ENCODE results near the gene LSM4. TPM values are rescaled to one million over a fixed set of nuclear protein-coding genes. Genes with fewer than 3 reads are reported as not detected.

The LSM4 gene
- total and polyA plus RNA-seq, 10 donors: 55.8 to 192 (median 80.2) TPM

- WGBS, 5 donors: 1 to 3% (median 2%) methylated on average over 7 of the region's 7 CpGs
- Histone ChIP-seq H3K36me3 (peaks cover 0 to 5% (median 0%) of the 10 kb centered on the region in 6 donors), H3K27ac (peak overlapping the region; percentile 87 to 96 (median 94)), H3K4me1 (peaks cover 59 to 70% (median 67%) of the 10 kb centered on the region in 6 donors), H3K27me3 (replicated peaks in 1 of 7) (no peaks in the 10 kb centered on the region), H3K9me3 (no peaks in the 10 kb centered on the region), H3K4me3 (peak overlapping the region; percentile 67 to 90 (median 74))
- intact Hi-C loops (cut with DNase I; ENCODE audit: low total_unique reads): no loop called here
- TF ChIP-seq CTCF (IDR thresholded peaks at IDR 0.05 in 8 of 11, conservative IDR thresholded peaks at IDR 0.05 in 3 of 11) (peak in 1 of 11 experiments; percentile 17), POLR2AphosphoS5 (IDR thresholded peaks at IDR 0.05) (no peak)
- DNase-seq: no peak
Observed at GRCh38 chr19:18322318-18322758, 538 bp downstream of the LSM4 start.

- DNase-seq: no peak
- Histone ChIP-seq H3K27me3 (replicated peaks in 1 of 7) (no peaks in the 10 kb centered on the region), H3K9me3 (no peaks in the 10 kb centered on the region), H3K36me3 (peaks cover 0 to 5% (median 0%) of the 10 kb centered on the region in 6 donors), H3K4me1 (peaks cover 59 to 76% (median 70%) of the 10 kb centered on the region in 6 donors), H3K4me3 (peak overlapping the region in 6 of 8 donors; percentile 67 to 90 (median 74)), H3K27ac (peak overlapping the region; percentile 87 to 96 (median 94))
- intact Hi-C loops (cut with DNase I; ENCODE audit: low total_unique reads): no loop called here
- TF ChIP-seq CTCF (IDR thresholded peaks at IDR 0.05 in 8 of 11, conservative IDR thresholded peaks at IDR 0.05 in 3 of 11) (no peak), POLR2A (IDR thresholded peaks at IDR 0.05) (no peak), POLR2AphosphoS5 (IDR thresholded peaks at IDR 0.05) (no peak)
- 10 to 12% (median 11%) methylated on average over 9 of the region's 9 CpGs for WGBS, 5 donors
Observed at GRCh38 chr19:18321734-18322102, 1.2 kb downstream of the LSM4 start.

GRCh38 chr19:18320865-18321733, 1.8 kb downstream of the LSM4 start:
- Histone ChIP-seq H3K27me3 (replicated peaks in 1 of 7) (no peaks in the 10 kb centered on the region), H3K9me3 (no peaks in the 10 kb centered on the region), H3K4me1 (peaks cover 59 to 82% (median 73%) of the 10 kb centered on the region in 6 donors), H3K4me3 (peak overlapping the region in 1 of 8 donors; percentile 80), H3K27ac (peak overlapping the region; percentile 57 to 96 (median 94)), H3K36me3 (peaks cover 0 to 5% (median 0%) of the 10 kb centered on the region in 6 donors)
- WGBS, 5 donors: 62 to 78% (median 68%) methylated on average over 14 of the region's 14 CpGs
- TF ChIP-seq POLR2AphosphoS5 (IDR thresholded peaks at IDR 0.05): peak in 2 of 3 donors; percentile 66 to 80
- TF ChIP-seq POLR2A (IDR thresholded peaks at IDR 0.05): no peak
- no peak for TF ChIP-seq CTCF (IDR thresholded peaks at IDR 0.05 in 8 of 11, conservative IDR thresholded peaks at IDR 0.05 in 3 of 11)
- no peak for DNase-seq
- intact Hi-C loops (cut with DNase I; ENCODE audit: low total_unique reads): no loop called here

GRCh38 chr19:18319591-18320135, 3.2 kb downstream of the LSM4 start:
- Histone ChIP-seq H3K4me1 (peaks cover 59 to 92% (median 73%) of the 10 kb centered on the region in 6 donors), H3K27me3 (replicated peaks in 1 of 7) (no peaks in the 10 kb centered on the region), H3K9me3 (no peaks in the 10 kb centered on the region), H3K36me3 (peaks cover 0 to 18% (median 0%) of the 10 kb centered on the region in 6 donors), H3K4me3 (no peak overlapping the region), H3K27ac (peak overlapping the region; percentile 57 to 96 (median 94))
- intact Hi-C loops (cut with DNase I; ENCODE audit: low total_unique reads): no loop called here
- TF ChIP-seq POLR2A (IDR thresholded peaks at IDR 0.05): no peak
- no peak for TF ChIP-seq CTCF (IDR thresholded peaks at IDR 0.05 in 8 of 11, conservative IDR thresholded peaks at IDR 0.05 in 3 of 11)
- TF ChIP-seq POLR2AphosphoS5 (IDR thresholded peaks at IDR 0.05): peak in 2 of 3 donors; percentile 51 to 53
- WGBS, 5 donors: 64 to 85% (median 73%) methylated on average over 7 of the region's 7 CpGs
- DNase-seq: no peak
